HG02610 (cell line): ENCODE results near the gene CCDC92.

Source experiments
- ATAC-seq: cut with Tn5 transposase; IDR thresholded peaks from one replicate; pipeline ENCODE4 v1.9.1; 2021; ENCODE audit warnings: mild to moderate bottlenecking, moderate library complexity; ENCODE audit not compliant: unreplicated experiment

Gene CCDC92

GRCh38 chr12:123979566-123979965 lies 6.9 kb upstream of the CCDC92 start:
- no peak for ATAC-seq

GRCh38 chr12:123976227-123976826 lies 3.7 kb upstream of the CCDC92 start:
- no peak for ATAC-seq

- ATAC-seq = peak; percentile 4
These were observed 1.1 kb upstream of the CCDC92 start for GRCh38 chr12:123973552-123974341.

- ATAC-seq = peak; percentile 4
These were observed 718 bp downstream of the CCDC92 start for GRCh38 chr12:123971770-123972456.

GRCh38 chr12:123971449-123971769 lies 1.2 kb downstream of the CCDC92 start:
- no peak for ATAC-seq

- ATAC-seq = no peak
These were observed 5.5 kb downstream of the CCDC92 start for GRCh38 chr12:123967121-123967586.

- ATAC-seq = no peak
These were observed 6.0 kb downstream of the CCDC92 start for GRCh38 chr12:123966596-123966995.

- no peak for ATAC-seq
These were observed 7.2 kb downstream of the CCDC92 start for GRCh38 chr12:123965382-123965781.

GRCh38 chr12:123963821-123964220 lies 8.8 kb downstream of the CCDC92 start:
- ATAC-seq = no peak

- ATAC-seq = no peak
These were observed 10.1 kb downstream of the CCDC92 start for GRCh38 chr12:123962513-123962912.

GRCh38 chr12:123961585-123962345 lies 10.9 kb downstream of the CCDC92 start:
- ATAC-seq = no peak

GRCh38 chr12:123960856-123961255 lies 11.8 kb downstream of the CCDC92 start:
- no peak for ATAC-seq

GRCh38 chr12:123960029-123960735 lies 12.4 kb downstream of the CCDC92 start:
- no peak for ATAC-seq

- ATAC-seq = no peak
These were observed 13.8 kb downstream of the CCDC92 start for GRCh38 chr12:123958876-123959275.

- ATAC-seq = no peak
These were observed 14.2 kb downstream of the CCDC92 start for GRCh38 chr12:123958462-123958861.

- ATAC-seq = no peak
These were observed 15.4 kb downstream of the CCDC92 start for GRCh38 chr12:123957196-123957595.

GRCh38 chr12:123956249-123956648 lies 16.4 kb downstream of the CCDC92 start:
- no peak for ATAC-seq

GRCh38 chr12:123954647-123955350 lies 17.8 kb downstream of the CCDC92 start:
- no peak for ATAC-seq

- no peak for ATAC-seq
These were observed 20.6 kb downstream of the CCDC92 start for GRCh38 chr12:123952037-123952436.

- ATAC-seq = no peak
These were observed 21.2 kb downstream of the CCDC92 start for GRCh38 chr12:123951467-123951866.
